Liver (tissue), 9 donors: ENCODE measurements around the gene ENTR1. TPM values are rescaled to one million over a fixed set of nuclear protein-coding genes. Genes with fewer than 3 reads are reported as not detected.

ENCODE experiments used
- DNase-seq: peaks from one replicate; pipeline ENCODE4 v3.0.0-alpha.2; 2017; ENCODE audit warnings: low spot score
- H3K27ac ChIP-seq, 2 donors: one replicate each; pipeline ENCODE4 v1.7.0; 2013; ENCODE audit warnings: inconsistent platforms in 2 of 2, low read length in 2 of 2, control low read depth in 1 of 2, low read depth in 1 of 2, mild to moderate bottlenecking in 1 of 2
- H3K27me3 ChIP-seq, 4 donors: one replicate each; pipeline versions ENCODE4 v1.6.1 to v1.7.0; 2013; ENCODE audit warnings: low read length in 3 of 4, inconsistent platforms in 1 of 4, mild to moderate bottlenecking in 1 of 4, moderate library complexity in 1 of 4; ENCODE audit not compliant: control insufficient read depth in 4 of 4, insufficient read depth in 4 of 4
- H3K36me3 ChIP-seq, 4 donors: one replicate each; pipeline versions ENCODE4 v1.6.1 to v1.7.0; 2013; ENCODE audit warnings: low read length in 3 of 4, mild to moderate bottlenecking in 3 of 4, low read depth in 1 of 4, moderate library complexity in 1 of 4; ENCODE audit not compliant: control insufficient read depth in 4 of 4, insufficient read depth in 3 of 4
- H3K4me1 ChIP-seq, 4 donors: one replicate each; pipeline versions ENCODE4 v1.6.1 to v1.7.0; 2013; ENCODE audit warnings: low read length in 3 of 4, mild to moderate bottlenecking in 3 of 4, moderate library complexity in 1 of 4; ENCODE audit not compliant: control insufficient read depth in 4 of 4, insufficient read depth in 4 of 4
- H3K4me3 ChIP-seq, 3 donors: one replicate each; pipeline versions ENCODE4 v1.6.1 to v1.7.0; 2013; ENCODE audit warnings: low read length in 3 of 3, control low read depth in 1 of 3, low read depth in 1 of 3, mild to moderate bottlenecking in 1 of 3
- H3K9ac ChIP-seq, 2 donors: one replicate each; pipeline ENCODE4 v1.7.0; 2013; ENCODE audit warnings: low read length in 2 of 2, mild to moderate bottlenecking in 2 of 2, moderate library complexity in 2 of 2, control low read depth in 1 of 2, low read depth in 1 of 2
- H3K9me3 ChIP-seq, 4 donors: one replicate each; pipeline versions ENCODE4 v1.6.1 to v1.7.0; 2013; ENCODE audit warnings: low read length in 3 of 4; ENCODE audit not compliant: control insufficient read depth in 4 of 4
- FOXA1 ChIP-seq: IDR thresholded peaks from 2 replicates; pipeline ENCODE4 v1.6.1; 2016; ENCODE audit warnings: antibody characterized with exemption
- FOXA2 ChIP-seq: IDR thresholded peaks from 2 replicates; pipeline ENCODE4 v1.6.1; 2016; ENCODE audit warnings: antibody characterized with exemption
- GABPA ChIP-seq, 2 donors: IDR thresholded peaks in 1 of 2; conservative IDR thresholded peaks in 1 of 2; 2 replicates each; pipeline ENCODE4 v1.6.1; 2016; ENCODE audit warnings: antibody characterized with exemption in 2 of 2, mild to moderate bottlenecking in 1 of 2, moderate library complexity in 1 of 2
- HNF4A ChIP-seq, 2 donors: conservative IDR thresholded peaks; 2 replicates each; pipeline ENCODE4 v1.6.1; 2016; ENCODE audit warnings: antibody characterized with exemption in 2 of 2, mild to moderate bottlenecking in 2 of 2
- HNF4G ChIP-seq: IDR thresholded peaks from 2 replicates; pipeline ENCODE4 v1.6.1; 2016; ENCODE audit warnings: antibody characterized with exemption
- JUND ChIP-seq, 2 donors: IDR thresholded peaks; 2 replicates each; pipeline ENCODE4 v1.6.1; 2016; ENCODE audit warnings: antibody characterized with exemption in 2 of 2
- RAD21 ChIP-seq, 2 donors: IDR thresholded peaks; 2 replicates each; pipeline ENCODE4 v1.6.1; 2016; ENCODE audit warnings: antibody characterized with exemption in 2 of 2, mild to moderate bottlenecking in 2 of 2
- REST ChIP-seq: IDR thresholded peaks from 2 replicates; pipeline ENCODE4 v1.6.1; 2016; ENCODE audit warnings: antibody characterized with exemption, mild to moderate bottlenecking
- RXRA ChIP-seq, 2 donors: IDR thresholded peaks; 2 replicates each; pipeline ENCODE4 v1.6.1; 2017 to 2018; ENCODE audit warnings: antibody characterized with exemption in 2 of 2, mild to moderate bottlenecking in 1 of 2
- SP1 ChIP-seq: IDR thresholded peaks from 2 replicates; pipeline ENCODE4 v1.6.1; 2018; ENCODE audit warnings: antibody characterized with exemption, mild to moderate bottlenecking
- TAF1 ChIP-seq: conservative IDR thresholded peaks from 2 replicates; pipeline ENCODE4 v1.6.1; 2016; ENCODE audit warnings: antibody characterized with exemption, mild to moderate bottlenecking
- YY1 ChIP-seq: IDR thresholded peaks from 2 replicates; pipeline ENCODE4 v1.6.1; 2016; ENCODE audit warnings: antibody characterized with exemption, mild to moderate bottlenecking
- ZBTB33 ChIP-seq: IDR thresholded peaks from 2 replicates; pipeline ENCODE4 v1.6.1; 2016; ENCODE audit warnings: antibody characterized with exemption
- WGBS: extraction: QIAGEN DNeasy Blood & Tissue Kit; methylation state at CpG from one replicate; pipeline ENCODE4 v1.1.7; 2013; 5-methylcytosine and 5-hydroxymethylcytosine counted together
- polyA plus RNA-seq, 2 donors: library from polyadenylated mRNA; stranded (reverse) in 1 of 2; unstranded in 1 of 2; fragments of 200-250 nt in 1 of 2; fragments of >200 nt in 1 of 2; fragmentation: Nextera tagmentation in 1 of 2; extraction: Ambion mirVana in 1 of 2; gene quantifications; one replicate each; pipeline versions ENCODE4 v1.2.1 to v1.2.3, GENCODE V29; 2013 to 2015
- total RNA-seq, 2 donors: library from RNA; depleted of rRNA; stranded (reverse); fragments of >200 nt; gene quantifications; one replicate each; pipeline ENCODE4 v1.2.3, GENCODE V29; 2014
- donor health status: healthy.
- donor health status: healthy.
- donor health status: healthy.
- donor health status: healthy.
- donor health status: healthy.

The ENTR1 gene
- total and polyA plus RNA-seq, 4 donors: 11.0 to 28.1 (median 19.1) TPM

- Histone ChIP-seq H3K36me3 (peaks cover 0 to 1% (median 0%) of the 10 kb centered on the region in 4 donors), H3K9ac (no peak overlapping the region), H3K27me3 (no peaks in the 10 kb centered on the region), H3K4me3 (no peak overlapping the region), H3K27ac (no peak overlapping the region), H3K9me3 (no peaks in the 10 kb centered on the region), H3K4me1 (peaks cover 5 to 16% (median 8%) of the 10 kb centered on the region in 4 donors)
- no peak for DNase-seq
- TF ChIP-seq RAD21 (IDR thresholded peaks at IDR 0.05) (no peak), SP1 (no peak), JUND (IDR thresholded peaks at IDR 0.05) (no peak)
- WGBS: 93% methylated on average over 45 of the region's 45 CpGs
Measured at GRCh38 chr9:136367296-136368145, 42.9 kb downstream of the ENTR1 start.

- TF ChIP-seq ZBTB33: no peak
- TF ChIP-seq HNF4A (conservative IDR thresholded peaks at IDR 0.05): no peak
- TF ChIP-seq FOXA1: no peak
- no peak for TF ChIP-seq TAF1
- TF ChIP-seq HNF4G: no peak
- no peak for TF ChIP-seq RXRA (IDR thresholded peaks at IDR 0.05)
- no peak for TF ChIP-seq SP1
- TF ChIP-seq GABPA (IDR thresholded peaks at IDR 0.05 in 1 of 2, conservative IDR thresholded peaks at IDR 0.05 in 1 of 2): no peak
- no peak for TF ChIP-seq REST
- no peak for TF ChIP-seq YY1
- no peak for TF ChIP-seq FOXA2
- H3K4me3 ChIP-seq: no peak overlapping the region
- H3K9ac ChIP-seq: no peak overlapping the region
- peaks cover 0 to 1% (median 0%) of the 10 kb centered on the region in 4 donors for H3K36me3 ChIP-seq
- H3K27me3 ChIP-seq: no peaks in the 10 kb centered on the region
- WGBS: 93% methylated on average over 9 of the region's 9 CpGs
- no peaks in the 10 kb centered on the region for H3K9me3 ChIP-seq
- H3K4me1 ChIP-seq: peaks cover 5 to 13% (median 6%) of the 10 kb centered on the region in 4 donors
- DNase-seq: no peak
- no peak overlapping the region for H3K27ac ChIP-seq
Measured at GRCh38 chr9:136366826-136367225, 43.6 kb downstream of the ENTR1 start.
